Ammon's horn (tissue), 1 donor: ENCODE measurements around the gene PUM1.
"Not testable (repeated sequence)": the region's sequence is repeated elsewhere in the genome, so short reads cannot be mapped to it uniquely, and the experiment has no call there.

Experiments
- DNase-seq: peaks from one replicate; pipeline ENCODE4 v3.0.0-alpha.2; 2016; ENCODE audit warnings: low spot score

PUM1 gene

DNA sequence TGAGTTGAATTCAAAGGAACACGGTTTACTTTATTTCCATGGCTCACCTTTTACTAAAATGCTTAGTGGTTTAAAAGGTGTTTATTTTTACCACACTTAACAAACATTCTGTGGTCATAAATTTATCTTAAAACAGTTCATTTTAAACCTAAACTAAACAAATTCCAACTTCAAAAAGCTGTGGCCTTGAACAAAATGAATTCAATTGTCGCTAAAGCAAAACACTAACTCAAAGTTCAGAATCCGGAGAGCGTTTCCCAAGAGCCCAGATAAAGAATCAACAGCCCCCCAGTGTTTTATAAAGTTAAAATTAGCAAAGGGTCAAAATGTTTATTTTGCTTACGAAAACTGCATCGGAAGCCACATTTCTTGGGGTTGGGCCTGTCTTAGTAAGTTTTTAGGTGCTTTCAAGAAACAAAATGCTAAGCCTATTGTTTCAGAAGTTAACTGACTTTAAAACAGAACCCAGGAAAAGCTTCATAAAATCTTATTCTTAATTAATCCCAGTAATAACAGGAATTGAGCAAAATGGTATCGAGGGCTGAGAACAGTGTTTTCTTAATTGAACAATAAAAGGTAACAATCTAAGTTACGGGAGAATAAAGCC, 1.3 kb downstream of the PUM1 start:
- no peak for DNase-seq

DNA sequence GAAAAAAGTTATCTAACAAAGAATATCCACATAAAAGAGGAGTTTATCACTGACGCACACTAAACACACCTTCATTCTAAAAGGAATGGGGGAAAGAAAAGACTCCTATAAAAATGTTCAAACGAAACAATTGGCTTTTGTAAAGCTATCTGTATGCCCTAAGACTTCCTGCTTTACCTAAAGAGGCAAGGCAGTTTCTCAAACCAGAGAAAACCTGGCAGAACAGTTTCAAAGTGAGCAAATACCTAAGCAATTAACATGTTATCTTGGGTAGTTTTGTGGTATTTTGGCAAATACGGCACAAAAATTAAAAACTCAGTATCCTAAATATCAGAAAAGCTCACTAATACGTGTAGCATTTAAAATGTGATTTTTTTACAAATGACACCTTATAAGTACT, 1.9 kb downstream of the PUM1 start:
- DNase-seq = no peak

DNA sequence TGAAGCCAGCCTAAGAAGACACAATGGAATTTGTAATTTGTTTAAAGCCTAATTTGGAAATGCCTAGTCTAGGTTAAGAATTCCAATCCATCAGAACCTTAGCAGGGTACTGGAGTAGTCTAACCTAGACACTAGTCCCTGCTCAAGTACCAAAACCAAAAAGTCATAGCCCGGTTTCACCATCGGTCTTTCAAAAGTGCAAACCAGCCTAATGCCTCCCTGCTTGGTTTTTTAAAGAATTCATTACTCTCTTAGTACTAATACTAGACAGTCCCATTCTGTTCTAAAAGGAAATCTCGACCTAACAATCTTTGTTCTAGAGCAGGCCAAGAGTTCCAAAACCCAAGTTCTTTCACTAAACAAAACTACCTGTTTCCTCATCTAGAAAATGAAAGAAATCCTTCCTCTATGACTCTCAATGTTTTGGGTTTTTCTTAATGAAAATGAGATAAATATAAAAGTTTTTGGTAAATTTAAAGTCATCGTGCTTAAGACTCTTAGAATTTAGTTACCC, 2.6 kb downstream of the PUM1 start:
- no peak for DNase-seq

DNA sequence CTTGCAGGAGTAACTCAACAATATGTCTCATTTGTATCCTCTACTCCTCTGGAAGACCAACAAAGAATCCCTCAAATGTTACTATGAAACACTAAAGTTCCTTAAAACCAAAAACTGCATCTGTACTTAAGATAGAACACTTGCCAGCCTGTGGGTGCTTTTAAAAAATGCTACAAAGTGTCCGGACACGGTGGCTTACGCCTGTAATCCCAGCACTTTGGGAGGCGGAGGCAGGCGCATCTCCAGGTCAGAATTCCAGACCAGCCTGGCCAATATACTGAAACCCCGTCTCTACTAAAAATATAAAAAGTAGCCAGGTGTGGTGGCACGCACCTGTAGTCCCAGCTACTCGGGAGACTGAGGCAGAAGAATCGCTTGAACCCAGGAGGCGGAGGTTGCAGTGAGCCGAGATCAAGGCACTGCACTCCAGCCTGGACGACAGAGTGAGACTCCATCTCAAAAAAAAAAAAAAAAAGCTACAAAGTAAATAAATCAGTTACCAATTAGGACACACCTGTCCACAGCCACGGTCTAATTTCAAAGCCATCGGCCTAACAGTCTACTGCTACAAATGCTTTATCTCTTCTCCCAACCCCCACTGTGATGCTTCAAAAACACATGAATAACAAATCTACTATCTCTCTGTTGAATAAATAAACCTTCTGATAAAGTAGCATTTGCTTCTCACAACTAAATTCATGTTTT, 3.2 kb downstream of the PUM1 start:
- DNase-seq = not testable (repeated sequence)

DNA sequence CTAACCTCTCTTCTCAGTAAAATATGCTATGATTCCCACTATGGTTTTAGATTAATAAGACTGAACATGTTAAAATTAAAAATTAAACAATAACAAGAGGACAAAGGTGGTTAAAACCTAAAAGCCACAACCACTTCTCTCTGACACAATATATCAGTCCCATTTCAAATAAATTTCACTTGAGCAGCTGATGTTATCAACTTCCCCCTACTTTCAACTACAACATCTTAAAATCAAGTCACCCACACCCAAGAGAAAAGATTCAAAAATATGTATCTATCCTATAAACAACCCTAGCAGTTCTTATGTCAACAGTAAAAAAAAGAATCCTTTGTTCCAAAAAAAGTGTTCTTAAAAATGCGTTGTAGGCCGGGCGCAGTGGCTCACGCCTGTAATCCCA, 7.5 kb downstream of the PUM1 start:
- no peak for DNase-seq

DNA sequence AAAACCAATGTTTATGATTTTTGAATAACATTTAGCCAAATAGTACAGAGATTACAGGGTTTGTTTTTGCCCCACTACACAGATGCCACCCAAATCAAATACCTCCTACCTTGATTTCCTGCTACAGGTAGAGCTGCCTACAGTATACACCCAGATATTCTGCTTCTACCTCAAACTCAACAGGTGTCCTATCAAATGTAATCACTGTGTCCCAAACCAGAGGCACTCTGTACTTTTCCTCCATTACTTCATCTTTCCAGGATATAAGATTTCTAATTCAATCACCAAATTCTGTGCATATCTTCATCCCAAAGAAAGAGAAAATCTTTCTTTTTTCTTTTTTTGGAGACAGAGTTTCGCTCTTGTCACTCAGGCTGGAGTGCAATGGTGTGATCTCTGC, 9.6 kb downstream of the PUM1 start:
- DNase-seq = no peak

DNA sequence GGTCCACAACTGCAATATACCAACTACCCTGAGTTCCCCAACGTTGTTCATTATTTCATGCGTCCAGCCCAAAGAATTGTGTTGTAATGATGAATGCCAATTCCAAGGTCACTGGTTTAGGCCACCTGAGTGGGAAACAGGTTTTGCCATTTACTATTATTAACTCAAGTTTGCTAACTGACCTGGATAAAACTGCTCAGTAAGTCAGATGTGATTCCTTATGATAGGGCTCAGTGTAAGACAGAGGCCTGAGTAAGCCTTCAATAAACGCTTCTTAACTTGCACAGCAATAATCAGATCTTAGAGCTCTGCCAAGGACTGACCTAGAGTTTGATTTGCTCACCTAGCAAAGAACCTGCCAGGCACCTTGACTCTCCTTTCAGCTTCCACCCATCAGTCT, 10.0 kb downstream of the PUM1 start:
- DNase-seq = no peak

DNA sequence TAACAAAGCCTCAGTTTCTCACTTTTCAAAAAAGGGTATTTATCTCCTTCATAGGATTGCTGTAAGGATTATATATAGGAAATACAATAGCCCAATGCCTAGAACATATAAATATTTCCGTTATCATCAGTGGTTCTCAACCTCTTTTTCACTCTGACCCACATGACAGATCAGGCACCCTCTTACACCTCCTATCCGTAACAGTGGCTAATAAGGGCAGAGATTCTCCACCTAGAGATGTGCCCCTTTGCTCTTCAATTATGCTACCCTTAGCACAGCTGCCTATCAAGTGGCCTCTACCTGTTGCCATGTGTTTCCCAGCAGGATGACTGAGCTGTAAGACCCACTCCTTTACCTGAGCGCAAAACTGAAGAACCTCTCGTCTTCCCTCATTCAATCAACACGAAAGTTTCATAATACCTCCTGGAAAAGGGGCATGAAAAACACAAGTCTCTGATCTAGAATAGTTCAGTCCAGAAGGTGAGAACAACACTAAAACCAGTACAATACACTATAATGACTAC, 10.5 kb downstream of the PUM1 start:
- no peak for DNase-seq

DNA sequence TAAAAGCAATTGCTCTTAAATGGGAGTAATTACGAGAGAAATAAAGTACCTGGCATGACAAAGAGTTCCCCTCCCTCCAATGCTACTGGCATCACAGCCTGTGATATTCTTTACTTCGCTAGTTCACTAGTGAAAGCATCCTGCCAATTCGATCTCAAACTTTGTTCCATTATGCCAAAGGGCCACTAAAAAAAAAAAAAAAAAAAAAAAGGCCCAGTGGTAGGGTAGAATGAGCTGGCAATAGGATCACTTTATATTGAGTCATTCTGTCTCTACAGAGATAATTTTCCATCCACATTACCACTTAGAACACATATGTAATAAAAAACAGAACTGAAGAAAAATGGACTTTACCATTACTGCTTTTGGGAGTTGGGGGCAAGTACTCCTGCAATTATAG, 11.2 kb downstream of the PUM1 start:
- DNase-seq = no peak

DNA sequence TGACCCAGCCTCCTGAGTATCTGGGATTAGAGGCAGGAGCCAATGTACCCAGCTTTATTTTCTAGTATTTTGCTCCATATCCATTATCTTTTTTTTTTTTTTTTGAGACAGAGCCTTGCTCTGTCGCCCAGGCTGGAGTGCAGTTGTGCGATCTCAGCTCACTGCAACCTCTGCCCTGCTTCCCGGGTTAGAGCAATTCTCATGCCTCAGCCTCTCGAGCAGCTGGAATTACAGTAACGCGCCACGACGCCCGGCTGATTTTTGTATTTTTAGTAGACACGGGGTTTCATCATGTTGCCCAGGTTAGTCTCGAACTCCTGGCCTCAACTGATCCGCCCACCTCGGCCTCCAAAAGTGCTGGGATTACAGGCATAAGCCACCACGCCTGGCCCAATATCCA, 12.9 kb downstream of the PUM1 start:
- DNase-seq = not testable (repeated sequence)

DNA sequence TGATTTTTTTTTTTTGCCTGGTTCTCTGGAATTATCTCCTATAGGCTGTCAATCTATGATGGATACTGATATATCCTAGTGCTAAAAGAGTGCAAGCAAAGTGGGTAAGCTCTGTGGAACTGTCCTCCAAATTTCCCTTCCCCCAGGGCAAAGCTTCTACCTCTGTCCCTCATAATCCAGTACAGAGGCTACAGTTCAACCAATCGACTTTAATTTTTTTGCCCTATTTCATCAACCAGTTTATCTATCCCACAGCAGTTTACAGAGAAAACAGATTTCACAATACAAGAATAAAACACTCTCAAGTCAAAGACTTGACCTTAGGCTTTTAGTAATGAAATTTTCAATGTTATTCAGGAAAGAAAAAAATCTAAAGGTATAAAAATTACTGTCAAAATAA, 13.9 kb downstream of the PUM1 start:
- DNase-seq = no peak

DNA sequence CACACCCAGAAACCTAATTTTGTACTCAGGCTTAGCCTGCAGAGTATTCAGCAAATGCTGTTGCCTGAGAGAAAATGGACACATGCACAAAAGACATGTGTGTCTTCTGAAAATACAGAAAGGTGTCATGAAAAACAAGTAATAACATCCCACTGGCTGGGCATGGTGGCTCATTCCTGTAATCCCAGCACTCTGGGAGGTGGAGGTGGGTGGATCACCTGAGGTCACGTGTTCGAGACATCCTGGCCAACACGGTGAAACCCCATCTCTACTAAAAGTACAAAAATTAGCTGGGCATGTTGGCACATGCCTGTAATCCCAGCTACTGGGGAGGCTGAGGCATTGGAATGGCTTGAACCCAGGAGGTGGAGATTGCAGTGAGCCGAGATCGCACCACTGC, 18.0 kb downstream of the PUM1 start:
- not testable (repeated sequence) for DNase-seq

DNA sequence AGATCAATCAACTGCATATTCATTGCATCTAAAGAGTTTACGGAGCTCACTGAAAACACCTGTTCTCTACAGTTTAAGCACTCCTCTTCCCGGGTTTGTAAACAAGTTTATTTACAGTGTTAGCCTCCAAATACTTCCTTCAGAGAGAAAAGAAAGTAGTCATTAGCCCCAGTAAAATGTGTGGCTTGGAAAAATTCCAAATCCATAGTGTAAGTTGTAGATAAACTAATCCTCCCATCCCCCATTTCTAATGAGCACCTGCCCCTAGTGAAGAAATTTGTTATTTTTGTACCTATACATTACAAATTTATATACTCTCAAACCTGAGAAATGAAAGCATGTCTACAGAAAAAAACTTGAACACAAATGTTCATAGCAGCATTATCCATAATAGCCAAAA, 21.9 kb downstream of the PUM1 start:
- no peak for DNase-seq

DNA sequence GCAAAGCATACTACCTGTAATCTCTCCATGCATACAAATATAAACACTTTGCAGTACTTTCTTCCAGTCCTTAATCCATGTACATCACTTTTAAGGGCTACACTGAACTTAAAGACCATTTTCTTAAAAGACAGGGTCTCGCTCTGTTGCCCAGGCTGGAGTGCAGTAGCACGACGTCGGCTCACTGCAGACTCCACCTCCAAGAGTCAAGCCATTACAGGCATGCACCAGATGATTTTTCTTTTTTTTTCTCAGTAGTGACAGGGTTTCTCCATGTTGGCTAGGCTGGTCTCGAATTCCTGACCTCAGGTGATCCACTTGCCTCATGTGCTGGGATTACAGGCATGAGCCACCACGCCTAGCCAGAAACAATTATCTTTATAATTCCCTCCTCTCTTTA, 22.9 kb downstream of the PUM1 start:
- DNase-seq = no peak

DNA sequence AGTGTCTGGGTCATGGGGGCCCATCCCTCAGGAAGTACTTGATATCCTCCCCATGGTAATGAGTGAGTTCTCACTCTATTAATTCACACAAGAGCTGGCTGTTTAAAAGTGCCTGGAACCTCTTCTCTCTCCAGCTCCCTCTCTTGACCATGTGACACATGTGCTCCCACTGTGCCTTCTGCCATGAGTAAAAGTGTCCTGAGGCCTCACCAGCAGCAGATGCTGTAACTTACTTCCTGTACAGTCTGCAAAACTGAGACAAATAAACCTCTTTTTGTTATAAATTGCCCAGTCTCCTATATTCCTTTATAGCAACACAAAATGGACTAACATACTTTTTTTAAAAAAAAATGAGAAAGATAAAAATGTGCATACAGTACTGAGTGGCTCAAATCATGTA, 24.0 kb downstream of the PUM1 start:
- DNase-seq = no peak

DNA sequence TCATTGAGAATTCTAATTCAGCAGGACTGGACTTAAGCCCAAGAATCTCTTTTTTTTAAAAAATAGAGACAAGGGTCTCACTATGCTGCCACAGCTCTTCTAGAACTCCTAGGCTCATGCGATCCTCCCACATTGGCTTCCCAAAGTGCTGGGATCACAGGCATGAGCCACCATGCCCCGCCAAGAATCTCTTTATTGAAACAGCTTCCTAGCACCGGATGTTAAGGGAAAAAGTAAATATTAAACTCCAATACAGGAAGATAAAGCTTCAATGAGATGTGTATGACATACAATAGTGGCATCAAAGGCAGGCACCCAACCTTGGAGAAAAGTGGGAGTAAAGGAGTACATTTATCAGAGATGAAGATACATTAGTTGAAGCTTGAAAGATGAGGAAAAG, 25.5 kb downstream of the PUM1 start:
- DNase-seq = no peak

DNA sequence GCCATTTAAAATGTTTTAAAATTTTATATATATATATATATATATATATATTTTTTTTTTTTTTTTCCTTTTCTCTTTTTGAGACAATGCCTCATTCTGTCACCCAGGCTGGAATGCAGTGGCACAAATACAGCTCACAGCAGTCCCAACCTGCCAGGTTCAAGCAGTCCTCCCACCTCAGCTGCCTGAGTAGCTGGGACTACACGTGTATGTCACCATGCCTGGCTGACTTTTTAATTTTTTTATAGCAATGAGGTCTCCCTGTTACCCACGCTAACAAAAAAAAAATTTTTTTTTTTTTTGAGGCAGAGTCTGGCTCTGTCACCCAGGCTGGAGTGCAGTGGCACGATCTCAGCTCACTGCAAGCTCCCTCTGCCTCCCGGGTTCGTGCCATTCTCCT, 26.6 kb downstream of the PUM1 start:
- not testable (repeated sequence) for DNase-seq

DNA sequence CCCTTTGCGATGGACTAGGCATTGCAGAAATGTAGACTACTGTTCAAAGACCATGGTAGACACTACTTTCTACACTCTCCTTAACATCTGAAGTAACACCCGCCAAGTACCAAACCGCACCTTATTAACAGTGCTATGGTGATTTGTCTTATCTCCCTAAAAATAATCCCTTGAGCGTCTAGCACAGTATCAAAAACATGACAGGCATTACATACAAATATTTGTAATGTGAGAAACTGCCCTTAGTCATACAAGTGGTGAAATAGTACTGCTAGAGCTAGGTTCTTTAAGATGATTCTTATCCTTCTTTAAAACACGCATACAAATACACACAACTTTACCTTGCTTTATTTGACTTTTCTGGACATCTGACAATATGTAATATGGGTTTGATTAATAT, 27.2 kb downstream of the PUM1 start:
- no peak for DNase-seq

DNA sequence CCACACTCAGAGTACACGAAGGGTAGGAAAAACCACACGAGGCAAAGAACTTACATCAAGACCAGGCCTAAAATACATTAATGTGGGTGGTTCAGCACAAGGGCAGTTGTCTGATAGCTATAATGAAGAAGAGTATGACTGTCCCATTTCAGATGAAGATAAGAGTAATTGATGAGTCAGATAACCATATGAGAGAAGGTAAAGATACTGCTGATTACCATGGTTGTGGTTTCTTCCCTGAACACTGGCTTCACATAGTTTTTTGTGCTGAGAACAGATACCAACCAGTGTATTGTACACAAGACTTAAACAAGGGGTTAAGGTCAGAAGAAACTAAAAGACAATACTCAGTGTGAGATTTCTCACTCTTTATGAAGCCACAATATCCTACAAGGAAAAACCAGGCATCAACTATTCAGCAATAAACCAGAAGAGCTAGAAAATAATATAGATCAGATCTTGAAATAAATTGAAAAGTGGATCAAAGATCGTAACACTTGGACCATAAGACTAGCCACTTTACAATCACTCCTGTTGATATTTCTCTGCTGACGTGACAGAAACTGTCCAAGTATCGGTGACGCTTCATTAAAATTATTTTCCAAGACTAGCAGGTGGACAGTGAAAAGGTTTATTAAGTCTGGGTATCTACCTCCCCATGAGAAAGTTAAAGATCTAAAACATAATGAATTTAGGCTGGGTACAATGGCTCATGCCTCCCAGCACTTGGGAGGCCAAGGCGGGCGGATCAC, 28.6 kb downstream of the PUM1 start:
- DNase-seq = no peak

DNA sequence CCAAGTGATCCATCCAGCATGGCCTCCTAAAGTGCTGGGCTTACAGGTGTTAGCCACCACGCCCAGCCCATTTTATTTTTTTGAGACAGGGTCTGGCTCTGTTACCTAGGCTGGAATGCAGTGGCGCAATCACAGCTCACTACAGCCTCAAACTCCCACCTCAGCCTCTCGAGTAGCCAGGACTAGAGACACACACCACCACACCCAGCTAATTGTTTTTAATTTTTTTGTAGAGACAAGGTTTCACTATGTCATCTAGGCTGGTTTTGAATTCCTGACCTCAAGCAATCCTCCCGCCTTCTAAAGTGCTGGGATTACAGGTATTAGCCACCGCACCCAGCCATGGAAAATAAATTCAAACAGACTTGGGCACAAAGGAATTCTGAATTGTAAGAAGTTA, 31.9 kb downstream of the PUM1 start:
- no peak for DNase-seq

DNA sequence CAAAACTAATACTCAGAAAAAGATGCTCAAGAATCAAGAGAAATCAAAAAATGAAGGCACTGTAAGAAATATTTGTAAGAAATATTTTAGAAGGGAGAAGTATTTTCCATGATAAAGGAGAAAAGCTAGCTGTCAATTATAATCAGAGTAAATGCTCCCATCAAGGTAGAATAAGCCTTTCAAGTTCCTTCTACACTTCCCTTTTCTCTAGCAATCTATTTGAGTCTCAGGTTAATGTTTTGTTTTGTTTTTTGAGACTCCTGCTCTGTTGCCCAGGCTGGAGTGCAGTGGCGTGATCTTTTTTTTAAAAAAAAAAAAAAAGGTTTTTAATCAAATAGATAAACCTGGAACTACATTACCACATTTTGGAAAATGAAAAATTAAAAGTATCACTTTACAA, 33.3 kb downstream of the PUM1 start:
- no peak for DNase-seq

DNA sequence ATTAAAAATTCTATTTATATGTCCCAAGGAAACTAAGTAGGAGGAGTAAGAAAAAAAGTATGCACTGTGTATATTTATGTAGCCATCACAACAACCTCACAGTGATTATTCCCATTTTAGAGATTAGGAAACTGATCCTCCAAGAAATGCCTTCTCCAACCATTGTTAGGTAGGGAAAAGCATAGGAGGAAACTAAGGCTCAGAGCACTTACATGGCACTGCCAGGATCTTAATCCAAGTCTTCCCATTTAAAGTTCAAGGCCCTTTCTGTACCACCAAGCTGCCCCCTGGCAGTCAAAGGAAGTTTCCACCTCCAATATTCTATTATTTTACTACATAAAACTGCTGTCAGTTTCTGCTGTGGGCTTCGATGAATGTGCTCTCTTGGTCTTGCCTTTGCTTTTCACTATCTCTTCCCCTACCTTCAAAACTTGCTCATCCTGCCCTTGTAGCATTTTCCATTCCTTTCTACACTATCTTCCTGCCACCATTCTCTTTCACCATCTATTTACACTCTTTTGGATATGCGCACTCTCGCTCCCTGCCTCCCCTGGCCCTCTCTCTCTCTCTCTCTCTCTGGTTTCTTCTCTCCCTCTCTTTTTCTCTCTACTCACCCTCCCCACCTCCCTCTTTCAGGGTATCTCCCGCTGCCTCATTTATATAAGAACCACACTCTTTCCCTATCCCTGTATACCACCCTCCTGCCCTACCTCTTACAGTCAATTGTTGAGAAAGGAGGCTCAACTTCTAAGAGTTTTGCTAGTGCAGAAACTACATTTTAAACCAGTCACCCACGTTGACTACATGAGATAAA, 34.0 kb downstream of the PUM1 start:
- no peak for DNase-seq
